NCI-H1436 treated with DMSO at 0.1 percent for 48 hours (cell line): ENCODE results near the gene GPR135.
A peak's percentile ranks its signal among the peaks of the same experiment; 100 is the strongest.

ENCODE experiments used
- DNase-seq: peaks from one replicate; lab custom pipeline; 2025; lab: John Stamatoyannopoulos, UW

GPR135 gene, protein sequence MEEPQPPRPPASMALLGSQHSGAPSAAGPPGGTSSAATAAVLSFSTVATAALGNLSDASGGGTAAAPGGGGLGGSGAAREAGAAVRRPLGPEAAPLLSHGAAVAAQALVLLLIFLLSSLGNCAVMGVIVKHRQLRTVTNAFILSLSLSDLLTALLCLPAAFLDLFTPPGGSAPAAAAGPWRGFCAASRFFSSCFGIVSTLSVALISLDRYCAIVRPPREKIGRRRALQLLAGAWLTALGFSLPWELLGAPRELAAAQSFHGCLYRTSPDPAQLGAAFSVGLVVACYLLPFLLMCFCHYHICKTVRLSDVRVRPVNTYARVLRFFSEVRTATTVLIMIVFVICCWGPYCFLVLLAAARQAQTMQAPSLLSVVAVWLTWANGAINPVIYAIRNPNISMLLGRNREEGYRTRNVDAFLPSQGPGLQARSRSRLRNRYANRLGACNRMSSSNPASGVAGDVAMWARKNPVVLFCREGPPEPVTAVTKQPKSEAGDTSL

DNA sequence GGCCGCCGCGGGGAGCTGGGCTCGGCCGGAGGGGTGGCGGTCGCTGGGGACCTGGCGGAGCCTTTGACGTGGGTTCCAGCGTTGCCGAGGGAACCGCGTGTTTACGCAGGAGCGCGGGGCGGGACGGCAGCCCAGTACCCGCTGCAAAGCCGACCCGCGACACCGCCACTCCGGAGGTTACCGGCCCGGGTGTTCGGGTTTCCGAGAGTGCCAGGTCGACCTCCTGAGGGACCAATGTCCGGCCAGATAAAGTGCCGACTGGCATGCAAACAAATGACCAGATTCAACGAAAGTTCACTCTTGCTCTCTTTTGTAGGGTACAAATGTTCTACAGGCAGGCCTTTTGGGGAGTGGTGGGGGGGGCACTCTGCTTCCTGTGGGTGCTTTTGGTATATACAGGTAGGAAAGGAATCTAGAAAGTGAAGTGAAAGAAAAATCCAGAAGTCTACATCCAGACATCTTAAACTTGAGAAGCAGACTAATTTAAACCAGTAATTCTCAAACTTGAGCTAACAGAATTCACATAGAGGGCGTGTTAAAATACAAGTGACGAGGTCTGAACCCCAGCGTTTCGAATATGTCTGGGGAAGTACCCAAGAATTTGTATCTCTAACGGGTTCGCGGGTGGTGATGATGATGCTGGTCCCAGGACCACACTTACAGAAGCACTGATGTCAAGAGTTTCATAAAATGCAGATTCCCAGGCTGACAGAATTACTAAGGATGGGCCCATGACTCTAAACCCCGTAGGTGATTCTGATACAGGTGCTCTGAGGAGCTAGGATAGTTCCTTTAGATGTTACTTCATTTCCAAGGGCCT is at the start of gene GPR135:
GPR135 (minus strand) TSS at position 65 of the 820 bp plus-strand sequence. CDS start 154 bp downstream, outside the sequence.
- no peak for DNase-seq

DNA sequence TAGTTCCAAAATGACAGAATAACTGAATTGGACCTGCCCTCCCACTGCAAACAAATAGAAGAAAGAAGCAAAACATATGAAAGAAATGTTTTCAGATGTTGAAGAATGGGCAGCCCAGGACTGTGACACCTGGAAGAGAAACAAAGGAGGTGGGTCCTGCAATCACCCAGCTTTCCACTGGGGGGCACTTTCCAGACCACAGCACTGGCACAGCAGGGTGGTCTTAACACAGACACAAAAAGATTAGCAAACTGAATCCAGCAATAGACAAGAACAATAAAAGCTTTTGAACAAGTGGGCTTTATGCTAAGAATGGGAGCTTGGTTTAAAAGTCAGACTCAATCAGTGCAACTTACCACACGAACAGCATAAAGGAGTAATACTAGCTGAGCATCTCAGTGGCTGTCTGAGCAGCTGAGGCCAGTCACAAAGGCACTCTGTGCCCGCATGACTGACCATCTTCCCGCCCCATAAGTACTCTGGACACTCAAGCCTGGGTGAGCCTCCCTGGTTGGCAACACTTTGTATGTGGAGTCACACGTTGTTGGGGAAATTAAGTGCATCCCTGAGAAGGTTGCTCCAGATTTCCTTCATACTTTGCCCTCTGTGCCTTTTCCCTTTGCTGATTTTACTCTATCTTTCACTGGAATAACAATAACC is 46.9 kb upstream of the GPR135 start:
- DNase-seq = no peak

DNA sequence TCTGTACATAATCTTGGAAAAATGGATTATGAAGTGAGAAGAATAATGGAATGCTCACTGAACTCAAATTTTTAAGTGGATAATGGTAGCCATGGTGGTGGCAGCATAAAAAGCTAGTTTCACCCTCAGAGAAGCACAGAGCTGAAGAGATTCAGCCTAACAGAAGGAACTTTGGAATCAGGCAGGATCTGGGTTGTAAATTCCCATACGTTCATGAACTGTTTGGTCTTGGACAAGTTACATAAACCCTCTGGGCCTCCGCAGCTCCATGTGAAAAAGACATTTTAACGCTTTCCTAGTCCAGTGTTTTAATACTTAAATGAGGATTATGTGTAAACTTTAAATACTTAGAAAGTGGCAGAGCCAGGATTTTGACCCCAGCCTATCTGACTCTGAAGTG is 45.8 kb upstream of the GPR135 start:
- DNase-seq = no peak

DNA sequence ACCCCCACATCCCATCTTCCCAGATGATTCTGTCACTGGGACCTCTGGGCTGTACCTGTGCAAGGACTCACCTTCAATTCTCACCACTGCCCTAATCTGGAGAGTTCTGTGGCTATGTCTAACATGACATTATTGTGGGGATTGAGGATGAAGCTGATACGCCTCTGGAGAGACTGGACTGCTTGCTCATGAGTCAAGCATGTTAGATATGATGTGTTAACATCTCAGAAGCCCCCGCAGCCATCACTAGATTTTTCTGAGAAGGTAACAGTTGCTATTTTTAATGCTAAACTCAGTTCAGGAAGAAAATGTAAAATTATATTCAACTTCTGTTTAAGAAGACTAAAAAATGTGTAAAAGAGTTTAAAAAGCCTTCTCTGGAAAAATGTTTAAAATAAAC is 44.8 kb upstream of the GPR135 start:
- no peak for DNase-seq

GRCh38 chr14:59509101-59509500 is 43.9 kb upstream of the GPR135 start:
- no peak for DNase-seq

DNA sequence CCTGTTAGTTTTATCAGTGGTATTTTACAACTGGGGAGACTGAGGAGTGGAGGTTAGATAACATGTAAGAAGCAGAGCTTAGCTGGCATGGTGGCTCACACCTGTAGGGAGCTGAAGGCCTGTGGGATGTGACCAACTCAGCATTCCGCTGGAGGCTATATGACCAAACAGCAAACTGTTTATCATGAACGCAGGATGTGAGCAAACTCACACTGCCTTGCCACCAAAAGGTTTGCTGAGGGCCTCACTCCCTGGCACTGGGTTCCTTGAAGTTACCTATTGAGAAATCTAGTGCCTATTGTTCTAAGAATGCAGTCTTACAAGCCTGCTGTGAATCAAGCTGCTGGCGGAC is 42.5 kb upstream of the GPR135 start:
- DNase-seq = no peak

GRCh38 chr14:59507063-59507751 is 42.0 kb upstream of the GPR135 start:
- DNase-seq = peak; percentile 1

GRCh38 chr14:59503256-59503655 is 38.1 kb upstream of the GPR135 start:
- no peak for DNase-seq

DNA sequence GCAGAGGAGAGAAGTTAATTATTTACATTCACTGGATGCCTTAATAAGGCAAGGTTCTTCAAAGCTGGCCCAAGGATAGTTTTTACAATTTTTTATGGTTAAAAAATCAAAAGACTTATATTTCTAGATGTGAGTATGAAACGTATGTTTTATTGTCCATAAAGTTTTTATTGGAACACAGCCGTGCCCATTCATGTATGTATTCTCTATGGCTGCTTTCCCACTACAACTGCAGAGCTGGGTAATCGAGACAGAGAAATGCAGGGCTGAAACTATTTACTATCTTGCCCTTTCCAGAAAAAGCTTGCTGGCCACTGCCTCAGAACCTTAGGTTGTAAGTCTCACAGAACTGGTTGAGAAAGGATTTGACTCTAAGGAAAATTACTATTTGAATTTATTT is 35.6 kb upstream of the GPR135 start:
- DNase-seq = no peak

DNA sequence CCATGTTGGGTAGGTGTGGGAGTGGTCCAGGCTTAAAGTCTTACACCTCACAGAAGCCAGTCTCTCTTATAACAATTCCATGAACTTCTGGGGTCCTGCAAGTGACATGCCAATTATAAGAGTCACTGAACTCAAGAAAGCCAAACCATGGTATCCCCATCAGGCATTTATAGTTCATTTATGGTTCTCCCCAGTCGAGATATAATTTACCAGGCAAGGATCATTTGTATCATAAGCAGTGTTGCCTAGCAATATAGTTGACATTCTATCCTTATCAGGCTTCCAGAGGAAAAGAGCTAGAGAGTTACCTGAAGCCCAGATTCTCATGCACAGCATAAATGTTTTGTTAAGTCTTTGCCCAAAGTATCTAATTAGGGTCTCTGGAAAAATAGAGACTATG is 27.2 kb upstream of the GPR135 start:
- no peak for DNase-seq

GRCh38 chr14:59490756-59491155 is 25.6 kb upstream of the GPR135 start:
- DNase-seq = no peak

GRCh38 chr14:59484639-59485175 is 19.5 kb upstream of the GPR135 start:
- DNase-seq = no peak

DNA sequence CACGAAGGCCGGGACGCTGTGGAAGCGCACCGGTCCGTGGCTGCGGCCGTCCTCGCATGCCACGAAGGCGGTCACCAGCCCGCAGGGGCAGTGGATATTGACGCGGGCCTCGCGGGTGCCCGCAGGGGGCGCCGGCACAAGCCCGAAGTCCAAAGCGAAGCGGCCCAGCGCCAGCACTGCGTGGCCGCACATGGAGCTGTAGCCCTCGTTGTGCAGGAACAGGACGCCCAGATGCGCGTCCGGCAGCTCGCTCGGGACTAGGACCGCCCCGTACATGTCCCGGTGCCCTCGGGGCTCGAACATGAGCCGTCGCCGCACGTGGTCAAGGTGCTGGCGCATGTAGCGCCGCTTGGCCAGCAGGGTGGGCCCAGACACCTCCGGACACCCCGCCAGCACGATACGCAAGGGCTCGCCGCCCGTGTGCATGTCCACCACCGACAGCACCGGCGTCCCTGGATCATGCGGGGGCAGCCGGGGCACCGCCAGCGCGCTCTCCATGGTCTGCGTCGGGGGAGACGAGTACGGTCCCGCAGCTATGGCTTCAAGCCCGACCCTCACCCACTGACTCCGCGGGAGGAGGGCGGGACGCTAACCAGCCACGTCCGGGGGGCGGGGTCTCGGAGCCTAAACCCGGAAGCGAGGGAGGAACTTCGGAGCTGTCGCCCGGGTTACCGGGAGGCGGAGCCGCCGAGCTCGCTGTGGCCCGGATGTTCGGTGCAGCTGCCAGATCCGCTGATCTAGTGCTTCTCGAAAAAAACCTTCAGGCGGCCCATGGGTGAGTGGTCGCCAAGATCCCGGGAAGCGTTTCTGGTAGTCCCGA is 18.8 kb upstream of the GPR135 start, which contains the start of the genes JKAMP and L3HYPDH:
JKAMP (plus strand) TSS at position 699 of the 820 bp plus-strand sequence; CDS start at position 772, 73 bp downstream.
L3HYPDH (minus strand) TSS at position 590 of the 820 bp plus-strand sequence; CDS start at position 498, 92 bp downstream.
- peak; percentile 83 for DNase-seq

- DNase-seq = no peak
Observed at GRCh38 chr14:59483363-59483762, 18.2 kb upstream of the GPR135 start.

DNA sequence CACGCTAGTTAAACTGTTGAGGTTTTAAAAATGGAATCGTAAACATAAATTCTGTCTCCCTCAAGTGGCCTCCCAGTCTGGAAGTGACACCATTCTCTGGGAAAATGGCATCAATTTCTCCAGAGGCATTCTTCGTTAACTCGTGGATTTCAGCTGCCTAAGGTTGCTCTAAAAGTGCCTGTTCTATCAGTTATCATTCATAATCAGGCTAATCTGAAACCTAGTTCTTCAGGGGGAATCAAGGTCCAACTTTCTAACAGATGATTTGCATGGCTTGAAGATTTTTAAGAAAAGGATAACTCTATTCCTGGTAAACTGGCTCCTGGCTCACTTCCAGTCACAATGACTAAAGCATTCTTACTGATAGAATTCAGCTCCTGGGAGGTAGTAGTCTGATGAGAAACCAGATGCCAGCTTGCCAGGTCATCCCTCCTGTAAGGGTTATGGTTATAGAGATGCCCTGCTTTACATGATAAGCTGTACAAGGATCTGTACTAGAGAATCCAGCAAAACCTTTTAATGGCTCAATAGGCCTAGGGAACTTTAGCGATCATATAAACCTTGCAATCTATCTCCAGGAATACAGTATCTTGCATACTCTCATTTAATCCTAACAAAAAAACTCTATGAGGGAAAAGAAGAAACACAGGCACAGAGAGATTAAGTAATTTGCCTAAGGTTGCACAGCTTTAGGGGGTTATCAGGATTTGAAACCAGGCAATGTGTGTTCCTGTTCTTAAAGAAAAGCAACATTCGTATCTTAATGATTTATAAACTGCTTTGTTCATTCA is 17.6 kb upstream of the GPR135 start:
- no peak for DNase-seq

GRCh38 chr14:59481871-59482540 is 16.8 kb upstream of the GPR135 start:
- DNase-seq = no peak

GRCh38 chr14:59481407-59481806 is 16.2 kb upstream of the GPR135 start:
- DNase-seq = no peak

DNA sequence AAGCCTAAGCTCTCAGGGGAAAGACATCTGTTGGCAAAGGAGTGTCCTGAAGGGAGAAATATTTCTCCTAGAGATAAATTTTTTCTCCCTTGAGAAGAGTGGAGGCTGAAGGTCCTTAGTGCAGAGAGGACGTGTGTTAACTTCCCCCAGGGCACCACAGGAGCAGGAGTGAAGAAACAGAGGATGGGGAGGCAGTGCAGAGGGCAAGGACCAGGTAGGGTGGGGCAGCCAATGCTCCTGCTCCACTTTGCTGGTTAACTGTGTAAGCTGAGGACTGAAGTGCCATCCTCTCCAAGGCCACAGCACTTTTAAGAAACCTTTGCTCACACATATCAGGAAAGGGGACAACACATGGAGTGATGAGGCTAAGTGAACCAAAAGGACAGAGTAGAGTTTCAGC is 15.0 kb upstream of the GPR135 start:
- no peak for DNase-seq

DNA sequence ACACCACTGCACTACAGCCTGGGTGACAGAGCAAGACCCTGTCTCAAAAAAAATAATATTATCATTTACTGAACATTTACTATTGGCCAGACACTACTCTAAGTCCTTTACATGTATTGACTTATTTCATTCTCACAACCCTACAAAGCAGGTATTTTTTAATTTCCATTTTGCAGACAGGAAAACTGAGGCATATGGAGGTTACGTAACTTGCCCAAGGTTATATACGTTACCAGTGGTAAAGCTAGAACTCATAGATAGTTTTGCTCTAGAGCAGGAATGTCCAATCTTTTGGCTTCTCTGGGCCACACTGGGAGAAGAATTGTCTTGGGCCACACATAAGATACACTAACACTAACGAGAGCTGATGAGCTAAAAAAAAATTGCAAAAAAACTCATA is 13.4 kb upstream of the GPR135 start:
- DNase-seq = no peak
